ENCODE measurements around the gene SYPL2.

Gene SYPL2

GRCh38 chr1:109490029-109490933, 23.9 kb downstream of the SYPL2 start:
- peak; percentile 69 for DNase-seq (ENCODE audit: low read depth)
- H3K4me3 ChIP-seq (ENCODE audit: low read length), result no peak overlapping the region
- peak; percentile 94 for TF ChIP-seq CTCF (conservative IDR thresholded peaks at IDR 0.05; ENCODE audit: low read length)

DNA sequence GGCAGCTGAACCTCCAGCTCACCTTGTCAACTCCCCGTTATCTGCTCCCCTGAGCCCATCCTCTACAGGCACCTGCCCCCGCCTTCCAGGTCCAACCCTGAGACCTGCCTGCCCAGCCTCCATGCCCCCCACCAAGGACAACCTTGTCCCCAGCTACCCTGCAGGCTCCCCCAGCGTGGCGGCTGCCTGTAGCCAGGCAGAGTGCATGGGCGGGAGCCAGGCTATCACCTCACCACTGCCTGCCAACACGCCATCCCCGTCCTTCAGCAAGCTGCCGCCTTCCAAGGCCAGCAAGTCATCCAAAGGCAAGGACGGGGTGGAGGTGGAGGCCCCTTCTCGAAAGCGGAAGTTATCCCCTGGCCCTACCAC, 24.6 kb downstream of the SYPL2 start:
- DNase-seq (ENCODE audit: low read depth), result no peak
- no peak for TF ChIP-seq CTCF (conservative IDR thresholded peaks at IDR 0.05; ENCODE audit: low read length)
- H3K4me3 ChIP-seq (ENCODE audit: low read length), result no peak overlapping the region

DNA sequence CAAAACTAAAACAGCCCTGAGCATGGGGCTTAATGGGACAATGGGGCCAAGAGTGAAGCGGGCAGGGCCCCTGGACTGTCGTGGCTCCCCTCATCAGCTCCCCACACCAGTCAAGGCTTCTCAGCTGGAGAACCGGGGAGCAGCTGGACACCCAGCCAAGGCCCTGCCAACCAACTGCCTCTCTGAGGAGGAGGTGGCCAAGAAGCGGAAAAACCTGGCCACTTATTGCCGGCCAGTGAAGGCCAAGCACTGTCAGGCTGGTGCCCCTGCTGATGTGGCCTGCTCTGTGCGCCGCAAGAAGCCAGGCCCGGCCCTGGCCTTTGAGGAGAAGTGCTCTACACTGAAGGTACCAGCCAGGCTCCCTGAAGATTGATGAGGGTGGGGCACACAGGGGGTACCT, 25.0 kb downstream of the SYPL2 start:
- TF ChIP-seq CTCF (conservative IDR thresholded peaks at IDR 0.05; ENCODE audit: low read length), result no peak
- DNase-seq (ENCODE audit: low read depth), result no peak
- no peak overlapping the region for H3K4me3 ChIP-seq (ENCODE audit: low read length)

DNA sequence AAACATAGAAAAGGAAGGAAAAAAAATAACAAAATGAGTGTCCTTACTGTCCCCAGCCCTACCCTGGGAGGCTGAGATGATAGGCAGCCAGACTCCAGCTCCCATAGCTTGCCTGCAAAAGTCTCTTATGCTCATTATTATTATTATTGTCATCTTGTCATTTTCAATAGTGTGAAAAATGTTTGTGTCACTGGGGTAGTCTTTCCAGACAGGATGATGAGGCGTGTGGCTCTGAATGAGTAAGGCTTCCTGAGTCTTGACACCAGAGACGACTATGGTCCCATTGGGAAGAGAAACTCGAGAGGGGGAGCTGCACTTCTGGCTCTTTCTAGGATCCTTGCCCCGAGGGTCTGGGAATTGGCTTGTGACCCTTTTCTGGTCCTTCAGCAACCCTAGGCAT, 26.4 kb downstream of the SYPL2 start:
- TF ChIP-seq CTCF (conservative IDR thresholded peaks at IDR 0.05; ENCODE audit: low read length), result no peak
- H3K4me3 ChIP-seq (ENCODE audit: low read length), result no peak overlapping the region
- no peak for DNase-seq (ENCODE audit: low read depth)

GRCh38 chr1:109493227-109493626, 26.9 kb downstream of the SYPL2 start:
- TF ChIP-seq CTCF (conservative IDR thresholded peaks at IDR 0.05; ENCODE audit: low read length), result no peak
- DNase-seq (ENCODE audit: low read depth), result no peak
- no peak overlapping the region; the same call in 1 of the 2 replicates for H3K4me3 ChIP-seq (ENCODE audit: low read length)

DNA sequence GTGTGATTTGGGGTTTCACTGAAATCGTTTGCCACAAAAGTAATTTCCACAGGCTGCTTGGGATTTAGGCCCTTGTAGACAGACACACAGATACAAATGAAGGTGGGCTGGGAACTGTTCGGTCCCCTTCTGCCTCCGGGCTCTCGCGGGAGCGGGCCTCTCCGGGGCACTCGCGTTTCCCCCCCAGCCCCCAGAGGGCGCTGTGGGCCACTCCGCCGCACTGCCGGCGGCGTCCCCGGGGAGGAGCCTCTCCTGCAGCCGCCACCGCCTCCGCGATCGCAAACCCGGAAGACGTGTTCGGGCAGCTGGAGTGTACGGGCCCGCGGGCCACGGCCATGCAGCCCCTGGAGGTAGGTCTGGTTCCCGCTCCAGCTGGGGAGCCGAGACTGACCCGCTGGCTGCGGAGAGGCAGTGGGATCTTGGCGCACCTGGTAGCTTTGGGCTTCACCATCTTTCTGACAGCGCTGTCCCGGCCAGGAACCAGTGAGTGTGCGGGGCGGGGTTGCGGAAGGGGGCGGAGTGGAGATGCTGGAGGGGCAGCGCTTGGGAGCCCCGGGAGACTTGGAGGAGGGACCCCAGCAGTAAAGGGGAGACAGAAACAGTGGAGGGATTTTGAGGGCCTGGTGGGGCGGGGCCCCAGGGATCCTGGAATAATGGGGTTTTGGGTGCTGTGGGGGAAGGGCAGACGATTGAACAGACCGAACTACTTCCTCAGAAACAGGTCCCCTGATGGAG, 27.6 kb downstream of the SYPL2 start, which contains the start of gene CYB561D1:
Gene CYB561D1 (plus strand): TSS at position 290 of the 735 bp plus-strand sequence. CDS start 46 bp downstream, at position 336.
- TF ChIP-seq CTCF (conservative IDR thresholded peaks at IDR 0.05; ENCODE audit: low read length), result peak; percentile 70
- peak; percentile 79 for DNase-seq (ENCODE audit: low read depth)
- peak within 1 kb of the TSS; percentile 98 for H3K4me3 ChIP-seq (ENCODE audit: low read length)

Data from AG10803 (cell line).